ENCODE results near the gene PPP6R2.

DNA sequence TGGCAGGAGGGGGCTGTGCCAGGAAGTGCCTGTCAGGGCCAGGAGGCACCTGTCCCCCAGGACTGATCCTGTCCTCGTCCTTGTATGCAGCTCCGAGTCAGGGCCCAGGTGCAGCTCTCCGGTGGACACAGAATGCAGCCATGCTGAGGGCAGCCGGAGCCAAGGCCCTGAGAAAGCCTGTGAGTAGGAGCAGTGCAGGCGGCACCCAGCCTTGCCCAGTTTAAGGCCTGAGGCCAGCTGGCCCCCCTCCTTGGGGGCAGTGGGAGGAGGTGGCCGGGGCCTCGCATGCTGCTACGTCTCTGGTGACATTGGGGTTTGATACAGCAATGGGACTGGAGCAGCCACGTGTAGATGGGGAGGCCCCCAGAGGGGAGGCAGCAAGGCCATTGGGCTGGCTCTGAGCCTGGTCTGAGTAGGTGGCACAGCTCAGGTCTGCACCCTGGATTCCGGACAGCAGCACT, 96.8 kb downstream of the PPP6R2 start:
- TF ChIP-seq CTCF (IDR thresholded peaks at IDR 0.05): no peak
- no peak for TF ChIP-seq POLR2A (IDR thresholded peaks at IDR 0.05)
